GM21723 (cell line): ENCODE results near the gene GYPB.
"Not testable (repeated sequence)": the region's sequence is repeated elsewhere in the genome, so short reads cannot be mapped to it uniquely, and the experiment has no call there.

Experiments
- ATAC-seq: cut with Tn5 transposase; IDR thresholded peaks from one replicate; pipeline ENCODE4 v1.9.1; 2021; ENCODE audit warnings: mild to moderate bottlenecking, moderate library complexity; ENCODE audit not compliant: unreplicated experiment

GYPB gene

GRCh38 chr4:144016057-144016605 lies 3.0 kb downstream of the GYPB start:
- ATAC-seq, result not testable (repeated sequence)

- no peak for ATAC-seq
These were observed 4.4 kb downstream of the GYPB start for GRCh38 chr4:144014808-144015207.

DNA sequence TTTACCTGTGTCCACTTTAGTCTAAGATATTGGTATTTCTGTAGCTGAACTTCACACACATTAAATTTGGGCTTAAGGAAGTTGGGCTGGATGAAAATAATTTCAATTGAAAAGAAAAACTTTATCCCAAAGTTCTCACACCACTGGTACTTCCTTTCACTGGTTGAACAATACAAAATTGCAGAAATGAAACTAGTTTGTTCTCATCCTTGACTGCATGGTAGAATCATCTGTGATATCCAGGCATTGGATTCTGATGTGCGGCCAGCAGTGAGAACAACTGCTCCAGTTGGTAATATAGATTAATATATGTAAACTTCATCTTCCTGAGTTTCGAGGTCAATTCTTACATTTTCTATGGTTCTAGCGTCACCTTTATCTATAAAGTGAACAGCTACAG lies 10.6 kb downstream of the GYPB start:
- ATAC-seq, result not testable (repeated sequence)

GRCh38 chr4:144007960-144008359 lies 11.2 kb downstream of the GYPB start:
- not testable (repeated sequence) for ATAC-seq

- ATAC-seq, result not testable (repeated sequence)
These were observed 12.9 kb downstream of the GYPB start for GRCh38 chr4:144006200-144006803.

- not testable (repeated sequence) for ATAC-seq
These were observed 13.6 kb downstream of the GYPB start for GRCh38 chr4:144005558-144005953.

DNA sequence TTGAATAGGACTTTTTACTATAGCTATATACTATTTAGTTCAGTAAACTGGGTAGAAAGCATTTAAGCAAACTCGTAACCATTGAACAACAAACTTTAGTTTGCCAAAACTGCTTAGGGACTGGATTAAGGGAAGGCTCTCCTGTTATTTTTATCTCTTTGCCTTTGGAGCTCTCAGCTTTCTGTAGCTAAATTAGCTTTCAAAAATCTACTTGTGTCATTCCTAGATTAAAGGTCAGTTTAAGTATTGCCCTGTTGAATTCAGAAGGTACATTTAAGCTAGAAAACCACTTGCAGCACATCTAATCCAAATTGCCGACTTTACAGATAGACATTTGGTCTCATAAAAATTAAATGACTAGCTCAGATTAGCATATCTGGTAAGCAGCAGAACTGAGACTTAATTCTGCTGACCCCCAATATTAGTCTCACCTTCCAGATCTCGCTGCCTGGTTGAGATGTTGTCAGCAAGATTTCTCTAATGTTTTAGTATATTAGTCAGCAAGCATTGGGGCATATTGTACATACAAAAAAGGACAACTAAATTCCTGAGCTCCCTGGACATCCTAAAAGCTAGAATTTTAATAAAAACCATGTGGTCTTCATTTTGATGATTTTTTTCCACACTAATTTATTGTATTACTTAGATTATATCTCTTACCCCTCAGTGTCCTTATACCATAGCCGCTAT lies 14.2 kb downstream of the GYPB start:
- ATAC-seq, result not testable (repeated sequence)

DNA sequence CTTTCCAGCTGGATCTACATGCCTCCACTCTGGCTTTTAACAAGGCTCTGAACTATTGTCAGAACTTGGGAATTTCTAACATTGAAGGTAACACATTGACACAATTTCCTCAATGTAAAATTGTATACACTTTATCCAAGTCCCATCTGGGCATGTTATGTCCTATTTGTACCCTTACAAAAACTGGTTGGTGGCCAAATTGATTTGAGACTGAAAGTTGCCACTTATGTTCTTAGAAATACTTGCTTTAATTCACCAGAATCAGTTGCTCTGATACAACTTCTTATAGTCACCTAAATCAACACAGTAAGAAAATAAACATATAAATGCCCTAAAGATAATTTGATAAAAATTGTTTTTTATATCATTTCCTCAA lies 15.3 kb downstream of the GYPB start:
- not testable (repeated sequence) for ATAC-seq

GRCh38 chr4:144003205-144003889 lies 15.8 kb downstream of the GYPB start:
- ATAC-seq, result not testable (repeated sequence)

GRCh38 chr4:144000331-144000995 lies 18.7 kb downstream of the GYPB start:
- ATAC-seq, result not testable (repeated sequence)

- not testable (repeated sequence) for ATAC-seq
These were observed 23.0 kb downstream of the GYPB start for GRCh38 chr4:143996193-143996592.

DNA sequence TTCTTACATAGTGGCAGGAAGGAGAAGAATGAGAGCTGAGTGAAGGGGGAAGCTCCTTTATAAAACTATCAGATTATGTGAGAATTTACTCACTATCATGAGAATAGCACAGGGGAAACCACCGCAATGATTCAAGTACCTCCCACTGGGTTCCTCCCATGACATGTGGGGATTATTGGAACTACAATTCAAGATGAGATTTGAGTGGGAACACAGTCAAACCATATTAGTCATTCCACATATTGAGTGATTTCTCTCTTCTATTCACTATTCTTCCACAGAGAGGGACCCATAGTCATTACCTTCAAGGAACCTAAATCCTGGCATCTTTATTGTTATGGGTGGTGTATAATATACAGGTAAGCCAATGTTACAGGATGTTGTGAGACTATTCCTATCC lies 27.4 kb downstream of the GYPB start:
- not testable (repeated sequence) for ATAC-seq

DNA sequence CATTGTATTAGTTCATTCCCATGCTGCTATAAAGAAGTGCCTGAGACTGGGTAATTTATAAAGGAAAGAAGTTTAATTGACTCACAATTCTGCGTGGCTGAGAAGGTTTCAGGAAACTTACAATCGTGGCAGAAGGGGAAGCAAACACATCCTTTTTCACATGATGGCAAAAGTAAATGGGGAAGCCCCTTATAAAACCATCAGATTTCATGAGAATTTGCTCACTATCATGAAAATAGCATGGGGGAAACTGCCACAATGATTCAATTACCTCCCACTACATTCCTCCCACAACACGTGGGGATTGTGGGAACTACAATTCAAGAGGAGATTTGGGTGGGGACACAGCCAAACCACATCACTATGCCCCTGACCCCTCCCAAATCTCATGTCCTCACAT lies 28.5 kb downstream of the GYPB start:
- ATAC-seq, result not testable (repeated sequence)

DNA sequence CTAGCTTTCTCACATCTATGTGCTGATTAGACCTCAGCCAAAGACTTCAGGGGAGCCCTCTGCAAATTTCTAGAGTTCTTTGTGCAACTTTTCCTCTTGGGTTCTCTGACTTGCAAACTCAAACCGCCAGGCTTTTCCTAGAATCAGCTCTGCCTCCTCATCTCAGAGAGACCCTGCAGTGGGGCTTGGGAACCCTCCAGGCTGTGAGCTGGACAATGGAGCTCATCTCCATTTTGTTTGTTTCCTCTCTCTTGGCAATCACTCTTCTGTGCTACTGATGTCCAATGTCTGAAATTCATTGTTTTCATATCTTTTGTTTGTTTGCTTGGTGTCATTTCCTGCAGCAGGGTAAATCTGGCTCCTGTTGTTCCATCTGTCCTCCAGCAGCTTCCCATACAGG lies 33.0 kb downstream of the GYPB start:
- no peak for ATAC-seq

DNA sequence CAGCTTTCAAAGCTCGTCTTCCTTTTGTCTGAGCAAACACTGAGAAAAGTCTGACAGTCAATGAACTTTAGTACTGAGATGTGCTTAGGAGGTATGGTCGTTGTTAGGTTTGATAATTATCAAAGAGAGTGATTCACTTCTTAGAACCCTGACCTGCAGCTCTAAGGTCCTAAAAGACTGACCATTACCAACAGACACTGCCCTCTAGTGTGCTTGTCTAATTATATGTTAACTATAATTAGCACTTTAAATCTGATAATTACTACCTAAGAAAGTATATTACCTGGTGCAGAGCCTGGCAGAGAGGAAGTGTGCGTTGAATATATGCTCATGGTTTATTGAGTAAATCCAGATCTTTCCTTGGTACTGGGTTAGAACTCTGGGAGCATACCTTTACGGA lies 38.4 kb downstream of the GYPB start:
- ATAC-seq, result not testable (repeated sequence)

- ATAC-seq, result not testable (repeated sequence)
These were observed 43.7 kb downstream of the GYPB start for GRCh38 chr4:143975527-143975926.

DNA sequence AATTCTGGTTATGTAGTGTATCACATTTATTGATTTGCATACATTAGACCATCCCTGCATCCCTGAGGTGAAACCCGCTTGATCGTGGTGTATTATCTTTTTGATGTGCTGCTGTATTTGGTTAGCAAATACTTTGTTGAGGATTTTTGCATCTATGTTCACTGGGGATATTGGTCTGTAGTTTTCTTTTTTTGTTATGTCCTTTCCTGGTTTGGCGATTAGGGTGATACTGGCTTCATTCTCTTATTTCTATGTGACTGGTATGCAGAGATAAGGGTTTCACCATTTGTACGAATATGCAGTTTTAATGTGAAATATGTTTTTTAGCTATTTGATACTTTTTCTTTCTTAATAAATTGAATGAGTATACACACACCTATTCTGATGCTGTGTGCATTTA lies 45.2 kb downstream of the GYPB start:
- ATAC-seq, result not testable (repeated sequence)

DNA sequence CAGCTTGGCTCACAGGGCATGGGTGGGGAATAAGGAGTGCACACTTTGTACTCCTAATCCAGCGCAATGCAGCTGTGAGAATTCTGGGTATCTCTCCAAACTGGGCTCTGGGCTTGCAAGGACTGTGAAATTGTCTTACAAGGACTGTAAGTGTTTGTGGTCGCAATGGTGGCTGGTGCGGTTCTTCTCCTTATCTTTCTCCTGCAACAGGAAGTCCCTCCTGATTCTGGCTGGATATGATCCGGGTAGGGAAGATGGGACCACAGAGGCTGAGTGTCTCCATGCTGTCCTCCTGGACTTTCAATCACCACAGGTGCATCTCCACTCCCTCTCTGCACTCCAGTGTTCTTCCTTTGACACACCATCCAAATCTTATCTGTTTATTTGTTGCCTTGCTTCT lies 58.1 kb downstream of the GYPB start:
- no peak for ATAC-seq

DNA sequence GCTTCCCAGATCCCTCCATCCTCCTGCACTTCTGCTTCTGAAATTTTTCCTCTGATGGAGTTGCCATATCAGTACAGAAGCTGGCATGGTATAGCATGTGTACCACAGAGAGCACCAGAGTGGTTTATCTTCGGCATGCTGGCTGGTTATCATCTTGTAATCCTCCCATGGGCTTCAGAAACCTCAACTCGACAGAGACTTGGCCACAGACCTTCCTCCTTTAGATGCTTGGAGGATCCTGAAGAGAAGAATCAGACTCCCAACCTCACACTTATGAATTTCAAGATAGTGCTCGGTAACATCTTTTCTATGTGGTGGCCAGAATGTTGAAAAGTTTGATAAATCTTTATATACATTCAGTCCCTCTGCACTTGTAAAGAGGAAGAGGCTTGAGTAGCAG lies 63.9 kb downstream of the GYPB start:
- not testable (repeated sequence) for ATAC-seq

GRCh38 chr4:143951458-143951972 lies 67.7 kb downstream of the GYPB start:
- not testable (repeated sequence) for ATAC-seq

DNA sequence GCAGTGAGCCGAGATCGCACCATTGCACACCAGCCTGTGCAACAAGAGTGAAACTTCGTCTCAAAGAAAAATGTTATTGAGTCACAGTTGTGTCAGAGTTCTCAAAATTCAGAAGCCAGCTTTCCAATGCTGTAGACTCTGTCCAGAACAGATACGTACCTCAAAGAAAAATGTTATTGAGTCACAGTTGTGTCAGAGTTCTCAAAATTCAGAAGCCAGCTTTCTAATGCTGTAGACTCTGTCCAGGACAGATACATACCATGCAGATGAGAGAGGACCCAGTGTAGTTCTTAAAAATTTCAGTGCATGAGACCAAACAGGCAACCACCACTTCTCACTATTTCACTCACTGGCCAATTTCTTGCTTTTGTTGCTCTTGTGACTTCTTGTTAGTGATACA lies 68.2 kb downstream of the GYPB start:
- ATAC-seq, result not testable (repeated sequence)
